Fibroblast of peridontal ligament (primary cell): Measurements from ENCODE around the gene GAS7.

Experiments used
- DNase-seq: peaks from one replicate; pipeline ENCODE4 v3.0.0-alpha.2; 2010; ENCODE audit errors: extremely low read depth

Gene GAS7

GRCh38 chr17:10198509-10199249, at the start of gene GAS7:
Gene GAS7, minus strand, starts transcription at chr17:10198606.
- DNase-seq, result no peak

- DNase-seq, result no peak
Measured at GRCh38 chr17:10247810-10248209, 49.4 kb upstream of the GAS7 start.

DNA sequence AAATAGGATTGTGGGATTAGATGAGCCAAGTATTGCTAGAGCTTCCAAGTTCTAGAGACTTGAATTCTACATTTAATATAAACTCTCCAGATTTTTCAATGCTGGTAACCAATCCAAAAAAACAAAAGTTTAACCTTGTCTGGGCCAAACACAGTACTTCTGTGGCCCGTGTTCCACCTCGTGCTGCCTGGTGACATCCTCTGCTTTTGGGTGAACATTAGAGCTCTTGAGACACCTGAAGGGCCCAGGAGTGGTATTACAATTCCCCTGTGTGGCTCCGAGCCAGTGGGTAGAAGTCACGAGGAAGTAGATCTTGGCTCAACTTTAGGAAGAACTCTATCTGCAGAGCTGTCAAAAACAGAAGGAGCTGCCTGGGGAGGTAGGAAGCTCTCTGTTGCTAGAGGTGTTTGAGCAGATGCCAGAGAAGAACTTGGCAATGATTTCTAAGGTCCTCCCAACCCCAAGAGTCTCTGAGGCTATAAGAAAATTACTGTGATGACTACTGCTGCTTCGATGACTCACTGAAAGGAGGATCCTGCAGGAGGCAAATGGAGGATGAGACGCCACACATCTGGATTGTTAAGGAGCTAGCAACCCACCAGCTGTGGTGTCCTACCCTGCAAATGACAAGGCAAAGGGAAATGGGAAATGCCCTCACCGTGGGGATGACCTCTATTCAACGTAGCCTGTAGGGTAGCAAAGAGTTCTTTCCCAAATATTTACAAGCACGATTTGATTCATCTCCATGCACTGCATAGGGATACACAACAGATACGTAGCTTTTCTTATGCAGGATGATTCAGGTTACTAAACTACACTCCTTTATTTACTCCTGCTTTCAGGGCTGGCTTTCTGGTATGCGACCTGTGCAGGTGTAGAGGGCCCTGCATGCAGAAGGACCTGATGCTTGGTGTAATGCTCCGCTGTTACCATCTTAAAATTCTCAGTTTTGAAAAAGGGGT, 45.8 kb upstream of the GAS7 start:
- DNase-seq, result no peak

GRCh38 chr17:10241781-10242180, 43.4 kb upstream of the GAS7 start:
- DNase-seq, result no peak

DNA sequence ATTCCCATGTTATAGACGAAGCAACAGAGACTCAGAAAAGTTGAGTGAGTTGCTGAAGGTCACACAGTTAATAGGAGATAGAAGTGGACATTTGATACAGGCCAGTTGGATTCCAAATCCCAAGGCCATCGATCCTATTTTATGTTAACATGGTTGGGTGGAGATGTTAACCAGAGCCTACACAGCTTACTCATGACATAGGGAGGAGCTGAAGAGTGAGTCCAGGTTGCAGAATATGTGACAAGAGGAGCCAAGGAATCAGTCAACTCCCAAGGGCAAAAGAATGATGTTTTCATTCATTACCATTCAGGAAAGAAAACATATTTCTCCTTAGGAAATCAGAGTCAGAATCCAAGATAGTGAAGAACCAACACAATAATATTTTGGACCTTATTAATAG, 40.3 kb upstream of the GAS7 start:
- DNase-seq, result no peak

- DNase-seq, result no peak
Measured at GRCh38 chr17:10234033-10234432, 35.6 kb upstream of the GAS7 start.

- DNase-seq, result no peak
Measured at GRCh38 chr17:10233161-10233560, 34.8 kb upstream of the GAS7 start.

- DNase-seq, result no peak
Measured at GRCh38 chr17:10229181-10229580, 30.8 kb upstream of the GAS7 start.

DNA sequence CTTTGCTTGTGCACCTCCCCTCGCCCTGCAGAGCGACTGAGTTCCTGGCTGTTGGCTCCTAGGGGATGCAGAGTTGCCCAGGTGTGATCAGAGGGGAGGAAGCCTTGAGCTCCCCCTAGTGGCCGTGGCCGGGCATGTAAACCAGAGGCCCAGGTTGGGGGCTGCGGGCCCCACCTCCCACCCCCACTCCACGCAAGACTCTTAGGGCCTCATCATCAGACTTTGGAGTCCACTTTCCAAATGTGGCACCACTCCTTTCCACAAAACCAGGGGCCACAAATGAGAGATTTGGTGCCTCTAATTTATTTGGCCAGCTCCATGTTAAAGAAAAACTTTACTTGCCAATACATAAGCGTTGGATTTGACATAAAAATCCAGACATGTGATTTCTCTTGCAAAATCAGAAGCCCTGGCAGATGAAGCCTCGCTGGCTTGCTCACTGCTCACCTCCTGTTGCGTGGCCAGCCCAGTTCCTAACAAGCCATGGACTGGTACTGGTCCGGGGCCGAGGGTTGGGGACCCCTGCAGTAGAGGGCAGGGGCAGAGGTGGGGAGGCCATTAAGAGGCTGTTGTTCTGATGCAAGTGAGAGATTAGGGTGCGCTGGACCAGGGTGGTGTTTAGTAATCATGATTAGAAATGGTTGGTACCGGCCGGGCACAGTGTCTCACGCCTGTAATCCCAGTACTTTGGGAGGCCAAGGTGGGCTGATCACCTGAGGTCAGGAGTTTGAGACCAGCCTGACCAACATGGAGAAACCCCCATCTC, 28.7 kb upstream of the GAS7 start:
- no peak for DNase-seq

GRCh38 chr17:10224582-10225195, 26.3 kb upstream of the GAS7 start:
- no peak for DNase-seq

DNA sequence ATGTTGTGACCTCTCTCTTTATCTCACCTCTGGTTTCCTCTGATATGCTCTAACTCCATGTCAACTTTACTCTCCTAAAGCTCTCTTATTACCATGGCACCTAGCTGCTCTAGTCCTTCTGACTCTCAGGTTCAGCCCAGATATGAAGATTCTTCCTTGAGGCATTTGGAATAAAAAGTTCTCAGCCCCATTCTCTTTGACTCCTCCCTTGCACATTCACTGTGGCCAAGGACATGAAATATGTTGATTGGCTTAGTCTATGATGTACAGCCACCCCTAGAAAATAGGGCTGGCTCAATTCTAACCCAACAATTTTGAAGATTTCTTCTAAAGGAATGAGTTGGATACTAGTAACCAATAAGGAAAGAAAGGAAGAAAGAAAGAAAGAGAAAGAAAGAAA, 20.8 kb upstream of the GAS7 start:
- DNase-seq, result no peak

DNA sequence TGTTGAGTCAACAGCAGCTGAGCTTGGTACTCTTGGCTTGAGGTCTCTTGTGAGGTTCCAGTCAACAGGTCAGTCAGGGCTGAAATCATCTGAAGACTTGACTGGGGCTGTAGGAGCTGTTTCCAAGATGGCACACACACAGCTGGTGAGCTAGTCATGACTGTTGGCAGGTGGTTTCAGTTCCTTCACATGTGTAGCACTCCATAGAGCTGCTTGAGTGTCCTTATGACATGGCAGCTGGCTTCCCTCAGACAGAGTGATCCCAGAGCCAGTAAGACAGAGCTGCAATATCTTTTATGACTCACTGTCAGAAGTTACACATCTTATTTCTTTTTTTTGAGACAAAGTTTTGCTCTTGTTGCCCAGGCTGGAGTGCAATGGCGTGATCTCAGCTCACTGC, 19.5 kb upstream of the GAS7 start:
- no peak for DNase-seq

DNA sequence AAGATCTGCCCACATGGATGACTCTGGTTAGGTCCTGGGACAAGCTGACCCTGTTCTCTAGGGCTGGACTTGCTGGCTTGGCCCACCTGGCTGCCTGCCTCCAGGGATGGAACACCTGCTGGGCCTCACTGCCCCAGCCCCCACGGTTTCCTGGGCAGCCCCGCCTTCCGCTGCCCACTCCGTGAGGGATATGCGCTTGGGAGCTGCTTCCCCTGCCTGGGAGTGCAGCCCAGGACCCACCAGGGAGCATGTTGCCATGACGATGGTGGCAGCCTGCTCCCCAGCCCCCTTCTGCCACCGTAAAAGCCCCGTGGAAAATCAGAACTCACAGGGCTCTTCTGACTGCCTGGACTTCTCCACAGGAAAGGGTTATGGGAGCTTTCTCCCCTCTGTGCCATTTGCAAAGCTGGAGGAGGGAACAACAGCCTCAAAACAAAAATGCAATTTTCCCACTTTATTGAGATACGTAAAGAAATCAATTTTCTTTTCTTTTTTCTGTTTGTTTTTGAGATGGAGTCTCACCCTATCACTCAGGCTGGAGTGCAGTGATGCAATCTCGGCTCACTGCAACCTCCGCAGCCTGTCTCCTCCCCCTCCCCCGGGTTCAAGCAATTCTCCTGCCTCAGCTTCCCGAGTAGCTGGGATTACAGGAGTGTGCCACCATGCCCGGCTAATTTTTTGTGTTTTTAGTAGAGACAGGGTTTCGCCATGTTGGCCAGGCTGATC, 18.0 kb upstream of the GAS7 start:
- DNase-seq, result no peak

- no peak for DNase-seq
Measured at GRCh38 chr17:10215286-10215685, 16.9 kb upstream of the GAS7 start.

- no peak for DNase-seq
Measured at GRCh38 chr17:10211666-10212065, 13.3 kb upstream of the GAS7 start.

DNA sequence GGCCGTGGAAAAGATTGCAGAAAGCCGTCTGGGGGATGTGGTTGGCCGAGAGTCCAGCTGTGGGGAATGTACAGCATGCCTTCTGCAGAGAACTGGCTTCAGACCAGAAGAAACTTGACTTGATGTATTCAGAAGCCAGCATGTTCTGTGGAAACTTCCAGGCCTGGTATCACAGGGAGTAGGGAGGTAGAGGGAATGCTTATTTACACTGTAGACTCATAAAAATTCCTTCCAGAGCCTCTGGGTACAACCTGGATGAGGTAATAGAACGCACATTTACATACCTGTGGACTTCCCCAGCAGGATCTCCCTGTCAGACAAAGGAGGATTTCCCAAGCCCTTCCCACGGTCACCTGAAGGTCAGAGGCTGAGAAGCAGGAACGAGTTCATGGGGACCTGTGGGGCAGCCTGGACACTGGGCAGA, 11.8 kb upstream of the GAS7 start:
- DNase-seq, result no peak

- no peak for DNase-seq
Measured at GRCh38 chr17:10208604-10209193, 10.3 kb upstream of the GAS7 start.

DNA sequence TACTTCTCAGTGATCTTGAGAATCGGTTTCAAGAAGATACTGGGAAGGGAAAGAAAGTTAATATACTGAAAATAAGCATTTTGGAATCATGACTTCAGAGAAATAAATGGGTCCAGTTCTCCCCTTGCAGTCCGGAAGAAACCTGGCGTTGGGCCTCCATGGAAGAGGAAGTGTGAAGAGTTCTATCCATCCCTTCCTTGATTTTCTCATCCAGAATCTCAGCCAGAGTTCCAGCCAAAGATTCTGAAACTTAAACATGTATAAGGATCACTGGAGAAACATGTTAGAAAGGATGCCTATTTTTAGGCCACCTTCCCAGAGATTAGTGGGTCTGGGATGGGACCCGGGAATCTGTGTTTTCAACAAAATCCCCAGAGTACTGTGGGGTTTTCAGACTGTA, 8.7 kb upstream of the GAS7 start:
- no peak for DNase-seq

GRCh38 chr17:10205549-10206185, 7.3 kb upstream of the GAS7 start:
- DNase-seq, result no peak

DNA sequence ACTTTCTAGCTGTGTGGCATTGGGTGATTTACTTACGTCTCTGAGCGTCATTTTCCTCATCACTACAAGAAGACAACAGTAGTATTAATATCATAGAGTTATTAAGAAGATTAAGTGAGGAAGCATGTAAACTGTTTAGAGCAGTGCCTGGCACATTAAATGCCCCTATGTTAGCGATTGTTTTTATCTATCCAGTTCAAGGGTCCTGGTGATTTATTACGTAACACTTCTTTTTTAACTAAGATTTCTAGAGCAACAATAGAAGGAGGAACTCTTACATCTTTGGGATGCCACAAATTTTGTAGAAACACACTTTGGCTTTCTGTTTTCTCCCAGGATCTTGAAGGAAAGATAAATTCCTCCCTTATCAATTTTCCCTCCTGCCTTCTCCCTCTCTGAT, 3.3 kb upstream of the GAS7 start:
- DNase-seq, result no peak
